ENCODE results near the gene SP3.

Gene SP3

GRCh38 chr2:174012347-174013314 is 47.5 kb upstream of the SP3 start:
- no peaks in the 10 kb centered on the region for H3K4me1 ChIP-seq
- H3K4me3 ChIP-seq (ENCODE audit: low read depth, low read length), result peak overlapping the region; percentile 44
- no peaks in the 10 kb centered on the region for H3K79me2 ChIP-seq
- no peak overlapping the region for H3K9ac ChIP-seq
- peak overlapping the region; percentile 74 for H3K27ac ChIP-seq
- no peak for TF ChIP-seq CTCF (IDR thresholded peaks at IDR 0.05)
- H3K4me2 ChIP-seq (ENCODE audit: low read length), result peak overlapping the region; percentile 66
- no peaks in the 10 kb centered on the region for H3K36me3 ChIP-seq (ENCODE audit: control insufficient read depth, insufficient read depth, low read length)
- no peaks in the 10 kb centered on the region for H3K9me3 ChIP-seq (ENCODE audit: control insufficient read depth, low read length)
- peak overlapping the region; percentile 96 for H2AFZ ChIP-seq
- H3K27me3 ChIP-seq (ENCODE audit: control insufficient read depth, insufficient read depth, low read length), result no peaks in the 10 kb centered on the region

GRCh38 chr2:174011796-174012195 is 46.6 kb upstream of the SP3 start:
- H3K4me1 ChIP-seq, result no peaks in the 10 kb centered on the region
- no peak overlapping the region for H2AFZ ChIP-seq
- H3K36me3 ChIP-seq (ENCODE audit: control insufficient read depth, insufficient read depth, low read length), result no peaks in the 10 kb centered on the region
- no peaks in the 10 kb centered on the region for H3K9me3 ChIP-seq (ENCODE audit: control insufficient read depth, low read length)
- no peaks in the 10 kb centered on the region for H3K79me2 ChIP-seq
- H3K4me2 ChIP-seq (ENCODE audit: low read length), result no peak overlapping the region
- TF ChIP-seq CTCF (IDR thresholded peaks at IDR 0.05), result no peak
- H3K4me3 ChIP-seq (ENCODE audit: low read depth, low read length), result no peak overlapping the region
- no peak overlapping the region for H3K27ac ChIP-seq
- H3K27me3 ChIP-seq (ENCODE audit: control insufficient read depth, insufficient read depth, low read length), result no peaks in the 10 kb centered on the region
- no peak overlapping the region for H3K9ac ChIP-seq

DNA sequence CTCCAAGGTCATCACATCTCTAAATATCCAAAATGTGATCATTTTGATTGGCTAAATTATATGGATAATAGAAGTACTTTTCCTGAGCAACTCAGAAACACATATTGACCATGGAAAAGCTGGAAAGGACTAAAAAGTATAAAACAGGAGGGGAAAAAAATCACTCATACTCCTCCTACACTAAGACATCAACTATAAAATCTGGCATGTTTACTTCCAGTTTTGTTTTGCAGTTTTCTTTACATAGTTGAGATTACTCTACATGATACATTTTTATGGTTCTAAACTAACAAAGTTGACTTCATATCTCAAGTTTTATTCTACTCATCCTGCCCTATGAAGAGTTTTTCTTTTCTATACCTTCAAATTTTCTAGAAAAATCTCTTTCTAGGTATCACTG is 46.0 kb upstream of the SP3 start:
- no peak overlapping the region for H2AFZ ChIP-seq
- no peak overlapping the region for H3K9ac ChIP-seq
- H3K4me2 ChIP-seq (ENCODE audit: low read length), result no peak overlapping the region
- no peaks in the 10 kb centered on the region for H3K27me3 ChIP-seq (ENCODE audit: control insufficient read depth, insufficient read depth, low read length)
- no peak overlapping the region for H3K4me3 ChIP-seq (ENCODE audit: low read depth, low read length)
- no peaks in the 10 kb centered on the region for H3K9me3 ChIP-seq (ENCODE audit: control insufficient read depth, low read length)
- no peaks in the 10 kb centered on the region for H3K4me1 ChIP-seq
- no peak for TF ChIP-seq CTCF (IDR thresholded peaks at IDR 0.05)
- no peaks in the 10 kb centered on the region for H3K36me3 ChIP-seq (ENCODE audit: control insufficient read depth, insufficient read depth, low read length)
- H3K27ac ChIP-seq, result no peak overlapping the region
- H3K79me2 ChIP-seq, result no peaks in the 10 kb centered on the region

DNA sequence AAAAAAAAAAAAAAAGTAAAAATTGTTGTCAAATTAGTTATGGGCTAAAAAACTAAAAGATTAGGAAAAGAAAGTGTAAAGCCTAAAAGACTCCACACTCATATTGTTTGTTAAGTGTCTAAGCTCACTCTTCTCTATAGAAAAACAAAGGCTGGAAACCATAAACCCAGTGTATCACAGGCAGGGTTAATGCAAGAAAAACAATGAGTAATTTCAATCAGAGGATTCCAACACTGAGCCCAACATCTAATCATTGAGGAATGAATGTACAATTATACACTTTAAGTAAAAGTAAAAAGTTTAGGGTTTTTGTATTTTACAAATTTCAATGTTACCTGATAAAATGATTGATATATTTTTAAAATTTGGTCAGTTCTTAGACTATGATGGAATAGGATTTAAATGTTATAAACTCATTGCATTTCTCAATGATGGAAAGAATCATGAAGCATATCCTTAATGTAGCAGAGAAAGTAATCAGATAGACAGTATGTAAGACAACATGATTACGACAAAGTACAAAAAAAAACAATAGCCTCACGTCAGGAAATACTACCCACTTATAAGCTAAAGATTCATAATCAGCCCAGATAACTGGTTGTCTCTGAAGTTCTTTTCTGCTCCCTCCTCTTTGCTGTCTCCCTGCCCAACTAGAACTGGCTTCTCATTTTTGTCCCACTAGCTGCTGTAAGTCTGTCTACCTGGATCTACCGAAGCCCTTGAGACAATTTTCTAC is 44.5 kb upstream of the SP3 start:
- no peak for TF ChIP-seq CTCF (IDR thresholded peaks at IDR 0.05)

More for the DNA sequence above, 44.5 kb upstream of the SP3 start:
- no peak overlapping the region for H3K4me3 ChIP-seq (ENCODE audit: low read depth, low read length)
- no peak overlapping the region for H3K9ac ChIP-seq
- no peaks in the 10 kb centered on the region for H3K27me3 ChIP-seq (ENCODE audit: control insufficient read depth, insufficient read depth, low read length)
- H3K79me2 ChIP-seq, result no peaks in the 10 kb centered on the region
- H3K9me3 ChIP-seq (ENCODE audit: control insufficient read depth, low read length), result no peaks in the 10 kb centered on the region
- H3K4me1 ChIP-seq, result no peaks in the 10 kb centered on the region
- no peak overlapping the region for H3K27ac ChIP-seq
- no peaks in the 10 kb centered on the region for H3K36me3 ChIP-seq (ENCODE audit: control insufficient read depth, insufficient read depth, low read length)
- no peak overlapping the region for H3K4me2 ChIP-seq (ENCODE audit: low read length)
- no peak overlapping the region for H2AFZ ChIP-seq
